CD4-positive, alpha-beta memory T cell (primary cell): ENCODE measurements around the gene TRABD2B. TPM values are rescaled to one million over a fixed set of nuclear protein-coding genes. Genes with fewer than 3 reads are reported as not detected.
A peak's percentile ranks its signal among the peaks of the same experiment; 100 is the strongest.

Source experiments
- CTCF ChIA-PET: fragments of 350-600 bp; sonication (Branson Sonifier 250); formaldehyde crosslinking; loops from one replicate; lab custom pipeline; 2021; ENCODE audit warnings: inconsistent platforms; ENCODE audit not compliant: partially characterized antibody; lab: Charles Lee
- POLR2A ChIA-PET: fragments of 350-600 bp; sonication (Branson Sonifier 250); formaldehyde crosslinking; loops from one replicate; lab custom pipeline; 2021; ENCODE audit not compliant: partially characterized antibody; lab: Charles Lee
- DNase-seq, 5 donors: peaks; one replicate each; pipeline versions ENCODE4 v3.0.0 to v3.0.0-alpha.2; 2020 to 2022; ENCODE audit warnings: mixed read lengths in 1 of 5
- H3K27ac ChIP-seq: one replicate; pipeline ENCODE4 v1.7.0; 2013; ENCODE audit warnings: low read depth, low read length
- H3K27me3 ChIP-seq: 2 replicates; pipeline ENCODE4 v1.7.0; 2013; ENCODE audit warnings: mild to moderate bottlenecking, low read length, moderate library complexity; ENCODE audit not compliant: insufficient read depth
- H3K36me3 ChIP-seq: 2 replicates; pipeline ENCODE4 v1.7.0; 2013; ENCODE audit warnings: mild to moderate bottlenecking, low read length, moderate library complexity; ENCODE audit not compliant: insufficient read depth
- H3K4me1 ChIP-seq: 2 replicates; pipeline ENCODE4 v1.7.0; 2013; ENCODE audit warnings: mild to moderate bottlenecking, low read length, moderate library complexity; ENCODE audit not compliant: insufficient read depth
- H3K4me3 ChIP-seq, 2 donors: one replicate each; pipeline ENCODE4 v1.7.0; 2013; ENCODE audit warnings: low read length in 2 of 2, mild to moderate bottlenecking in 1 of 2
- H3K9me3 ChIP-seq, 2 donors: one replicate each; pipeline ENCODE4 v1.7.0; 2013; ENCODE audit warnings: low read length in 2 of 2, control low read depth in 1 of 2; ENCODE audit not compliant: control insufficient read depth in 1 of 2
- H3K27ac Mint-ChIP-seq, 7 donors: one replicate each; pipeline ENCODE4 v1.8.0; 2020 to 2021; ENCODE audit warnings: mixed read lengths in 7 of 7, mild to moderate bottlenecking in 6 of 7, inconsistent platforms in 3 of 7, moderate library complexity in 3 of 7
- H3K27me3 Mint-ChIP-seq, 2 donors: one replicate each; pipeline ENCODE4 v1.8.0; 2020 to 2021; ENCODE audit warnings: mixed read lengths in 2 of 2
- H3K36me3 Mint-ChIP-seq, 2 donors: one replicate each; pipeline ENCODE4 v1.8.0; 2020 to 2021; ENCODE audit warnings: mixed read lengths in 2 of 2, inconsistent platforms in 1 of 2, mild to moderate bottlenecking in 1 of 2
- H3K4me1 Mint-ChIP-seq, 4 donors: one replicate each; pipeline ENCODE4 v1.8.0; 2020 to 2021; ENCODE audit warnings: mixed read lengths in 4 of 4, mild to moderate bottlenecking in 1 of 4
- H3K4me3 Mint-ChIP-seq, 8 donors: one replicate each; pipeline ENCODE4 v1.8.0; 2020 to 2021; ENCODE audit warnings: mixed read lengths in 8 of 8, mild to moderate bottlenecking in 7 of 8, moderate library complexity in 6 of 8, inconsistent platforms in 3 of 8
- H3K9me3 Mint-ChIP-seq, 8 donors: one replicate each; pipeline ENCODE4 v1.8.0; 2020 to 2021; ENCODE audit warnings: mixed read lengths in 8 of 8, mild to moderate bottlenecking in 5 of 8, inconsistent platforms in 3 of 8, moderate library complexity in 1 of 8
- intact Hi-C: fragments of 100-400 bp; cut with micrococcal nuclease; formaldehyde crosslinking; loops from one replicate; pipeline ENCODE4 v1.15.1; 2023
- polyA plus RNA-seq, 2 donors: library from polyadenylated mRNA; unstranded; fragments of 300-500 nt; fragmentation: Illumina TruSeq; gene quantifications; one replicate each; pipeline ENCODE4 v1.2.3, GENCODE V29; 2021
- total RNA-seq, 2 experiments: library from RNA; stranded (reverse); gene quantifications; one replicate each; pipeline ENCODE4 v1.2.3, GENCODE V29; 2021

Gene TRABD2B
- total and polyA plus RNA-seq, 4 experiments from 2014 or later: not detected

GRCh38 chr1:47759936-47760629 is 237.1 kb downstream of the TRABD2B start:
- no peaks in the 10 kb centered on the region for H3K4me1 Mint-ChIP-seq
- DNase-seq: no peak
- POLR2A ChIA-PET: no interaction called here
- no peaks in the 10 kb centered on the region for H3K9me3 ChIP-seq
- H3K27me3 ChIP-seq: no peaks in the 10 kb centered on the region
- peaks cover 19 to 22% of the 10 kb centered on the region in 2 donors for H3K27me3 Mint-ChIP-seq
- H3K9me3 Mint-ChIP-seq: no peaks in the 10 kb centered on the region
- H3K4me1 ChIP-seq: no peaks in the 10 kb centered on the region
- no peaks in the 10 kb centered on the region for H3K36me3 Mint-ChIP-seq
- H3K27ac Mint-ChIP-seq: no peak overlapping the region
- no peak overlapping the region for H3K4me3 Mint-ChIP-seq
- no peak overlapping the region for H3K27ac ChIP-seq
- H3K36me3 ChIP-seq: no peaks in the 10 kb centered on the region
- intact Hi-C loops: no loop called here
- CTCF ChIA-PET: no interaction called here
- H3K4me3 ChIP-seq: no peak overlapping the region

- H3K36me3 ChIP-seq: no peaks in the 10 kb centered on the region
- no peak for DNase-seq
- no peaks in the 10 kb centered on the region for H3K9me3 Mint-ChIP-seq
- ChIA-PET POLR2A (no interaction called here), CTCF (no interaction called here)
- H3K27ac Mint-ChIP-seq: no peak overlapping the region
- no peak overlapping the region for H3K27ac ChIP-seq
- H3K4me1 Mint-ChIP-seq: no peaks in the 10 kb centered on the region
- H3K27me3 Mint-ChIP-seq: peaks cover 19 to 22% of the 10 kb centered on the region in 2 donors
- no peak overlapping the region for H3K4me3 ChIP-seq
- H3K27me3 ChIP-seq: no peaks in the 10 kb centered on the region
- H3K4me1 ChIP-seq: no peaks in the 10 kb centered on the region
- H3K36me3 Mint-ChIP-seq: no peaks in the 10 kb centered on the region
- intact Hi-C loops: no loop called here
- H3K9me3 ChIP-seq: no peaks in the 10 kb centered on the region
- H3K4me3 Mint-ChIP-seq: no peak overlapping the region
Observed at GRCh38 chr1:47759251-47759935, 237.8 kb downstream of the TRABD2B start.

GRCh38 chr1:47758341-47759250 is 238.6 kb downstream of the TRABD2B start:
- Histone ChIP-seq H3K4me1 (no peaks in the 10 kb centered on the region), H3K36me3 (no peaks in the 10 kb centered on the region), H3K27ac (no peak overlapping the region), H3K27me3 (no peaks in the 10 kb centered on the region), H3K9me3 (no peaks in the 10 kb centered on the region), H3K4me3 (no peak overlapping the region)
- Mint-ChIP-seq H3K27ac (no peak overlapping the region), H3K27me3 (peaks cover 19 to 22% of the 10 kb centered on the region in 2 donors), H3K9me3 (no peaks in the 10 kb centered on the region), H3K36me3 (no peaks in the 10 kb centered on the region), H3K4me3 (no peak overlapping the region), H3K4me1 (no peaks in the 10 kb centered on the region)
- no peak for DNase-seq
- CTCF ChIA-PET: no interaction called here
- intact Hi-C loops: no loop called here
- POLR2A ChIA-PET: no interaction called here

- Histone ChIP-seq H3K36me3 (no peaks in the 10 kb centered on the region), H3K27ac (no peak overlapping the region), H3K9me3 (no peaks in the 10 kb centered on the region), H3K4me1 (no peaks in the 10 kb centered on the region), H3K27me3 (no peaks in the 10 kb centered on the region), H3K4me3 (no peak overlapping the region)
- intact Hi-C loops: no loop called here
- ChIA-PET CTCF (no interaction called here), POLR2A (no interaction called here)
- DNase-seq: no peak
- H3K9me3 Mint-ChIP-seq: no peaks in the 10 kb centered on the region
- no peaks in the 10 kb centered on the region for H3K4me1 Mint-ChIP-seq
- no peaks in the 10 kb centered on the region for H3K36me3 Mint-ChIP-seq
- H3K27ac Mint-ChIP-seq: peak overlapping the region in 1 of 7 donors; percentile 14
- H3K27me3 Mint-ChIP-seq: peaks cover 16 to 18% of the 10 kb centered on the region in 2 donors
- H3K4me3 Mint-ChIP-seq: no peak overlapping the region
Observed at GRCh38 chr1:47757226-47757975, 239.8 kb downstream of the TRABD2B start.

- Histone ChIP-seq H3K4me3 (no peak overlapping the region), H3K36me3 (no peaks in the 10 kb centered on the region), H3K27ac (no peak overlapping the region), H3K4me1 (no peaks in the 10 kb centered on the region), H3K27me3 (no peaks in the 10 kb centered on the region), H3K9me3 (no peaks in the 10 kb centered on the region)
- no peaks in the 10 kb centered on the region for H3K4me1 Mint-ChIP-seq
- H3K36me3 Mint-ChIP-seq: no peaks in the 10 kb centered on the region
- intact Hi-C loops: no loop called here
- H3K9me3 Mint-ChIP-seq: no peaks in the 10 kb centered on the region
- DNase-seq: no peak
- ChIA-PET CTCF (interaction anchor here (1.7 to 1.9 kb wide), 2 partner anchors 8 to 75 kb away, joined by 4 to 12 read pairs; no protein-coding TSS in a partner anchor), POLR2A (no interaction called here)
- H3K27ac Mint-ChIP-seq: no peak overlapping the region
- peaks cover 13 to 16% of the 10 kb centered on the region in 2 donors for H3K27me3 Mint-ChIP-seq
- no peak overlapping the region for H3K4me3 Mint-ChIP-seq
Observed at GRCh38 chr1:47756411-47756810, 240.8 kb downstream of the TRABD2B start.

GRCh38 chr1:47756006-47756405 is 241.2 kb downstream of the TRABD2B start:
- Mint-ChIP-seq H3K4me1 (no peaks in the 10 kb centered on the region), H3K27me3 (peaks cover 13 to 16% of the 10 kb centered on the region in 2 donors), H3K27ac (no peak overlapping the region), H3K36me3 (no peaks in the 10 kb centered on the region), H3K9me3 (no peaks in the 10 kb centered on the region), H3K4me3 (no peak overlapping the region)
- POLR2A ChIA-PET: no interaction called here
- no peaks in the 10 kb centered on the region for H3K4me1 ChIP-seq
- no peak overlapping the region for H3K4me3 ChIP-seq
- intact Hi-C loops: no loop called here
- H3K27me3 ChIP-seq: no peaks in the 10 kb centered on the region
- no peaks in the 10 kb centered on the region for H3K36me3 ChIP-seq
- no peak for DNase-seq
- CTCF ChIA-PET: interaction anchor here (1.5 to 1.9 kb wide), 3 partner anchors 8 to 75 kb away, joined by 3 to 12 read pairs (median 4); no protein-coding TSS in a partner anchor
- no peak overlapping the region for H3K27ac ChIP-seq
- no peaks in the 10 kb centered on the region for H3K9me3 ChIP-seq
